DMS 273 treated with DMSO at 0.1 percent for 48 hours (cell line): ENCODE results near the gene ADAMTS2.

ENCODE experiments used
- DNase-seq: peaks from one replicate; lab custom pipeline; 2025; lab: John Stamatoyannopoulos, UW

ADAMTS2 gene

DNA sequence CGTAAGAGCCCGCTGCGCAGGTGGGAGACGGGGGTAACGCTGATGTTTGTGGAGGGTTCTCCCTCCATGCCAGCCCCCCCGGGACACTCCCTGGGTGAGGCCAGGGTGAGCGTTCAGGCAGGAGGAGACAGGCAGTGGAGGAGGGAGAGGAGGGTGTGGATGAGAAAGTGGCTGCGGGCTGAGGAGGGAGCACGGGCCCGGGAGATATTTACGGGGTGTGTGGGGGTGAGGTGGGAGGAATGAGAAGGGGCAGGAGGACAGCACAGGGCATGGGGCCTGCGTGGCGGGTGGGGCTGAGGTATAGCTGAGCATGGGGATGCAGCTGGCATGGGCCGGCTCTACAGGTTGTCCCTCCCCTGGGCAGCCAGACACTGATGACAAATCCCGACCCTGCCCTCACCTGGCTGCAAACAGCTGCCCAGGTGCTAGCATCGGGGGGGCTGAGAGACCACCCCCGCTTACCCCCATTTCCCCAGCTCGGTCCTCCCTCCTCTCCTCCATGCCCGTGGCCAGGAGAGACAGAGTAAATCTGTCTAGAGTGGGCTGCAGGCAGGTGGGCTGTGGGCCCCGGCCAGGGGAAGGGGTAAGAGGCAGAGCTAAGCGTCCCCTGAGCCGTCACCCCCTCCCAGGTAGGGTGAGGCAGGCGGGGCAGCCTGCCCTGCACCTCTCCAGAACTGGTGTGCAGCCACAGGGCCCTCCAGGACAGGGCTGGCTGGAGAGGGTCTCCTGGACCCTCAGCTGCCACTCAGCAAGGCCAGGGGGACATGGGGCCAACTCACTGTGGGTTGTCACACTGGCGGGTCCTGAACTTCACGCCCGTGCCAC lies 205.9 kb downstream of the ADAMTS2 start:
- no peak for DNase-seq

DNA sequence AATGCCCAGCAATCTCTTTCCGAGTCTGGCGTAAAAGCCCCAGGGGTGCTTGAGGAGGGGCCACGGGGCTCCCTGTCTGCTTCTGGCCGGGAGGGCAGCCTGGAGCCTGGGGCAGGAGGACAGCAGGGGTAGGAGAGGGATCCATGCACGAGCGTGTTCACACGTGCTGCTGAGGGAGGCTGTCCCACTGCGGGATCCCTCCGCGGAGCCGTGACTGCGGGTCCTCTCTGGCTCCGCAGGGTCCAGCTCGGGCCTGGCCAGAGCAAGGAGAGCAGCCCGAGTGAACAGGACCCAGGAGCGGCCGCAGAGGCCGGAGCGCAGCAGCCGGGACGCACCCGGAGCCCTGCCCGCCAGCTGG lies 206.7 kb downstream of the ADAMTS2 start:
- no peak for DNase-seq

DNA sequence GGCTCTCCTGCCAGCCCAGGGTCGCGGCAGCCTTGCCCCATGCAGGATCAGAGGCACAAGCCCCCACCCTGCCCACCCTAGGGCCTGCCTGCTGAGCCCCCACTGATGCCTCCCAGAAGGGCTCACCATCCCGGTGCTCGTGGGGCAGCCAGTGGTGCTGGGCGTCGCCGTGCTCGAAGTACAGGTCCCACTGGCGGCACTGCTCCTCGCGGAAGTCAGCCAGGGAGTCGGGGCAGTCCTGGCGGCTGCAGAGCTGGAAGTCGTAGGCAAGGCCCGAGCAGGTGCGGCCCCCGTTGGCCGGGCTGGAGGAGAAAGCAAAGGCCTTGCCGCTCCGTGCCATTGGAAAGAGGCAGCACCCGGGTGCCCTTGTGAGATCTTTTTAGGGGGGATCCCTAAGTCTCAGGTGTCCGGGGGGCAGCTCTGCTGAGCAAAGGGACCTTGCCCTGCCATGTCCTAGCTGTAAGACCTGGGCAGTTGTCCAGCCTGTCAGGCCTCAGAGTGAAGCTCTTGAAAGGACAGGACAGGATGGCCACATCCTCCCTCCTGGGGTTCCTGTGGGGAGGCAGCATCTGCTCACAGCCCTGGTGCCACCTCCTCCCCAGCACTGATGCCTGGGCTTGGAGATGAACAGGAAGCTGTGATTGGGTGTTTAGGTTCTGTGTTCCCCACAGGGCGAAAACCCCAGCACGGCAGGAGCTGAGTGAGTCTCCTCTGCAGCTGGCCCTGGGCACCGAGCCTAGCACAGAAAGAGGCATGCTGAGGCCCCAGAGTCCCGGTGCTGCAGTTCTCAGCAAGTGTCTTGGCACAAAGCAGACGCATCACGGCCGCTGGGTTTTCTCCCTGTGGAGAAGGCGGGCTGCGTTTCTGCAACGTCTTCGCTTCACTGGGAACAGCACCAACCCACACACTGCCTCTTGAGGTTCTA lies 207.4 kb downstream of the ADAMTS2 start:
- no peak for DNase-seq

DNA sequence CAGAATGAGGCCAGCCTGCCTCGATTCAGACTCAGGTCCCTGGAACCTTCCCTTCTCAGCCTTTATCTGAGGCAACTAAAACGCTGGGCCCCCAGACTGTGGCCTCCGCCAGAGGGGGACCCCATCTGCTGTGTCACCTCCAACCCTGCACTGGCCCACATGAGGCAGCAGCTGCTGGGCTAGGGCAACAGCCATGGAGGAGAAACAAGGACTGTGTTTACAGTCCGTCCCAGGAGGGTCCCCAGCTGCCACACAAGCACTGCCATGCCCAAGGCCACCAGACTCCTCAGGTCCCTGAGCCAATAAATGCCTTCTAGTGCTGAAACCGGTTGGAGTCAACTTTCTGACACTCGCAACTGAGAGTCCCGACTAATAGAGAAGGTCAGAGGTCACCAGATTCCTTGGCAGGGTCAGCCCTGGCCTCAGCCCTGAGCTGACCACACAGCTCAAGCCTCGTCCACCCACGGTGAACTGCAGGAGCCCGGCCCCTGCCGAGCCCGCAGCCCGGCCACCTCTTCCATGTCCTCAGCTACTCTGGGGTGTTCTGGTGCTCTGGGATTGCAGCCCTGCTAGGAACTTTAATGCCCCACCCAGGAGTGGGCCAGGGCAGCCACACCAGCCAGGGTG lies 208.1 kb downstream of the ADAMTS2 start:
- DNase-seq = no peak

DNA sequence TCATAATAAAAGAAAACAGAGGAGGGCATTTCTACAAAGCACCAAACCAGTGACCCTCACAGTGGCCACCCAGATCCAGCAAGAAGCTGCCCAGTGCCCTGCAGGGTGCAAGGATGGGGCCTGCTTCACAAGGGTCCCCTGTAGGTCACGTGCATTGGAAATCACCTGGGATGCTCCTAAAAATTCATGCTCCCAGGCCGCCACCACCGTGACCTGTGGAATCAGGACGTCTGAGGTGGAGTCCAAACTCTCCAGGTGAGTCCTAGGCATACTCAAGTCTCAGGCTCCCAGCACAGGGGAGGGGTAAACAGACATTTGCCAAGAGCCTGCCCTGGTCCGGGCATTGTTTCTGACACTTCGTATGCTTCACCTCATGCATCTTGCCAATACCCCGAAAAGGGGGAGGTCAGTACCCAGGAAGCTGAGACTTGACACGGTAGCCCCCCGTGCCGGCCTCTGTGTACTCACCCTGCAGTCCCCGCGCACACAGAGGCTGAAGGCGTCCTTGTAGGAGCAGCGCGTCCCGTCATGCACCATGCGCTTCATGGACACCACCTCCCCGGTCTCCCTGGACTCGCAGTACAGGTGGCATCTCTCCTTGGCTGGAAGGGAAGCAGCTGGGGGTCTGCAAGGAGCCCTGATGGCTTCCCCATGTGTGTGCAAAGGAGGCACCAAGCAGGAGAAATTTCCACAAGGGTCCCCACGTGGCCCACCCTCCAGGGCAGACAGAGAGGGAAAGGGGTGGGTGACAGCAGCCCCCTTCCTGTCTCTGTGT lies 209.6 kb downstream of the ADAMTS2 start:
- DNase-seq = no peak

DNA sequence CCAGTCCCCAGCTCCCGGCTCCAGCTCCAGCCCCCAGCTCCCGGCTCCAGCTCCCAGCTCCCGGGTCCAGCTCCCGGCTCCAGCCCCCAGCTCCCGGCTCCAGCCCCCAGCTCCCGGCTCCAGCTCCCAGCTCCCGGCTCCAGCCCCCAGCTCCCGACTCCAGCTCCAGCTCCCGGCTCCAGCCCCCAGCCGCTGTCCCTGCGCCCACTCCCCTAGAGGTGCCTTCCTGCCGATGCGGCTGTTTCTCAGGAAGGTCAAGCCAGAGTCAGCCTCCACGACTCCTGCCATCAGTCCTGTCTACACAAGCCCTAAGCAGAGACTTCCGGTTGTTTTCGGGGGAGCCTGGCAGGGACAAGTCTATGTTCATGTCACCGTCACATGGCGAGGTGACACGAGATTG lies 210.3 kb downstream of the ADAMTS2 start:
- no peak for DNase-seq

DNA sequence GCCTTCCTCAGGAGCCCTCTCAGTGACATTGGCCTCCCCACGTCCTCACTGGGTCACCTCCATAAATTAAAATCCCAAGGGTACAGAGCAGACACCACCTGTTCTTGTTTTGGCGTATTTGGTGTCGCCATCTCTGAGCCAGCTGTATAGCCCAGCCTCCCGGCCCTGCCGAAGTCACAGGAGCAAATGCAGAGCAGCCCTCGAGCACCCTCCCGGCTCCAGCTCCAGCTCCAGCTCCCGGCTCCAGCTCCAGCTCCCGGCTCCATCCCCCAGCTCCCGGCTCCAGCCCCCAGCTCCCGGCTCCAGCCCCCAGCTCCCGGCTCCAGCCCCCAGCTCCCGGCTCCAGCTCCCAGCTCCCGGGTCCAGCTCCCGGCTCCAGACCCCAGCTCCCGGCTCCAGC lies 210.8 kb downstream of the ADAMTS2 start:
- DNase-seq = no peak

DNA sequence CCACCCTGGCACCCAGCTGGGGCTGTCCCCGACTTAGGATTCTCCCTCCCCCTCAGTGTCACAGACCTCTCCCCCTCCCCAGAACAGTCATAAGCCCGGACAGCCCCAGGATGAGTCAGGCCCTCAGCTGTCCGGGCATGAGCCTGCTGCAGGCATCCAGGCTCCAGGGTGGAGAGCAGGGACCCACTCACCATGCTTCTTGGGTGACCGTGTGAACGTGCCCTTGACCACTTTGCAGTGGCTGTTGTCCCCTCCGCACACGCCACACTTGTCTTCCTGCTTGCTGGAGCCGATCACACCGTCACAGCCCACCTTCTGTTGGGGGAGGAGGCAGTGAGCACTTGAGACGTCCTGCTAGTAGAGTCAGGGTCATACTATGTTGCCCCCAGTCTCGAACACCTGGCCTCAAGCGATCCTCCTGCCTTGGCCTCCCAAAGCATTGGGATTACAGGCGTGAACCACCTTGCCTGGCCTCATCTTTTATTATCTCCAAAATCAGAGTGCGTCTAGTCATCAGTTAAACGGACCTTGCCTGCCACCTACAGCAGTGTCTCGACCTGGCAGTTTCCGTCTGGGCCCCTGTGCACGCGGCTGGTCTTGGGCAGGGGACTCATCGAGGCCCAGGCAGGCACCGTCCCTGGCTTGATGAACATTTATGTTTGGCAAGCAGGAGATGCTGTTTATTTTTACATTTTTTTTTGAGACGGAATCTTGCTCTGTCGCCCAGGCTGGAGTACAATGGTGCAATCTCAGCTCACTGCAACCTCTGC lies 212.5 kb downstream of the ADAMTS2 start:
- DNase-seq = no peak

DNA sequence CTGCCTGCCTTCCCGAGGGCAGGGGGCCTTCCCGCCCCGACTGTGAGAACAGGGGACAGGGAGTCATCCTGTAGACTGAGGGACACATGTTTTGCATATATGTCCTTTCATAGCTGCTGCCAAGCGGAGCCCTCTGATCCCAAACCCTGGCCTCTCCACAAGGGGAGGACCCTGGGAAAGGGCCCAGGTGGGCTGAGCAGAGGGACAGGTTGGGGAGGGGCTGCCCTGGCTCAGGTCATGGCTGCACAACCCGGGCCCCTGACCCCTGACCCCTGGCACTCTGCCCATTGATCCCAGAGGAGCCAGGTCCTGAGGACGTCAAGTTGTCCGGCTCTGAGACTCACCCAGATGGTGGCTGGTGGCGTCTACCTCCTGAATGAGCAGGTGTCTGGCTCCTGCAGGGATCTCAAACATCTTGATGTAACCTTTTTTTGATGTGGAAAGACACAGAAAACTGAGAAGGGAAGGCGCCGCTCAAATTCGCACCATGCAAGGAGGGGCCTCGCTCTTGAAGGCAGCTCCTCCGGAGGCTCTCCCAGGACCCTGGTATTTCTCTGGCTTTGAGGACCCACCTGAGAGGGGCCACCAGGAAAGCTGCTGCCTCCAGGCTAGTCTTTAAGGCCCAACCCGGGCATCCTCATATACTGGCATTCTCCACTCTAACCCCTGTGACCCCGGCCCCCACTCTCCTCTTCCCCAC lies 213.2 kb downstream of the ADAMTS2 start:
- DNase-seq = no peak

DNA sequence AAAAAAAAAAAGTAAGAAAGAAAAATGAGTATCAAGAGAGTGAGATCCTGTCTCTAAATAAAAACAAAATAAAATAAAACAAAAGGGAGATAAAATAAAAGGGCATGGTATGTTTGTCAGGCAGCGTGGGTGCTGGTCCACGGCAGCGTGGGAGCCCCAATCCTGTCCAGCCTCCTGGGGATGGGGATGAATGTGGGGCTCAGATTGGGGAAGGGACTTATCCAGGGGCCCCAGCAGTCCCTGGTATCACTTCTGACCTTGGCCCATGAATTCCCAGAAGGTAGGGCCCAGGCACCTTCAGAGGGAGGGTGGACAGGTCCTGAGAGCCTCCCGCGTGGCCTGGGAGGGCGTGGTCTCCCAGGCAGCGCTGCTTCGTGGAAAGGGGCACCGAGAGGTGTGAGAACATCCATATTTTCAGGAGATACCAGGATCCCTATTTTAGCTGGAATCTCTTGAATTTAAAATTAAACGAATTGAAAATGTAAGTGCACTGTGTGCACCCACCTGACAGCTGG lies 213.9 kb downstream of the ADAMTS2 start:
- no peak for DNase-seq

DNA sequence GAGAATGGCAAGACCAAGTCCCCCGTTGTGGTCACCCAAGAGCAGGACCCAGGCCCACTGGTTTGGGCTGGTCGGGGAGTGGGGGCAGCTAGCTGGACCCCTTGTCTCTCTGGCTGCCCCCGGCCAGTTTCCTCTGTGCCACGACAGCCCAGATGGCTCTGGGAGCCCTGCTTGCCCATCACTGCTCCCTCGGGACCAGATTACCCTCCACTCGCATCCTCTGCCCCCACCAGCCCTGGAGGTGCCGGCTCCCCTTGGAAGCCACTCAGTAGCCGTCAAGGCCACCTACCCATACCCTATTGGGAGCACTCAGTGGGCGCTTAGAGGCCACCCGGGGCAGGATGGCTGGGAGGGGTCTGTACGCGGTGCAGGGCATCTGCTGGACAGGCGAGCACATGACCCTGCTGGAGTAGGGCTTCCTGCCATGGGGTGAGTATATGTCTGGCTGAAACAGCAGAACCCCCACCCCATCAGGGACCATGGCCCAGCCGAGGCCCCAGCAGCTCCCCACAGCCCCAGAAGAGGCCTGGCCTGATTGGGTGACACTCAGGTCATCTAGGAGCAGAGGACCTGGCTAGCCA lies 215.1 kb downstream of the ADAMTS2 start:
- DNase-seq = no peak

DNA sequence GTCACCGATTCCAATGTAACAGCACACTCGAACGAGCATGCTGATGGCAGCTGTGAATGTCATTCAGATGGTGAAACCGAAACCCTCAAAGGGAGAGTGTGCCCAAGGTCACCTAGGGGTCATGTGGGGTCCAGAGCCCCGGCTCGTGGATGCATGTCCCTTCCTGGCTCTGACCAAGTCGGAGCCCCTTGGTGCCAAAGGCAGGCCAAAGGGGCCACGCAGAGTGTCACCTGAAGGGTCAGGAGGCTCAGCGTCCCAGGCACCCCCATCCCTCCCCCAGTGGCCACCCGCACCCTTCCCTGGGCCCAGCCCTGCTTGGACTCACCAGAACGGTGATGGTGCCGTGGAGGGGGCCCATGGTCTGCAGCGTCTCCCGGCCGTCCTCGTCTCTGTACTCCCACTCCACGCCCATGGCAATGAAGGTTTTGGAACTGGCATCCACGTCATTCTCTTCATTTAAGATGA lies 215.6 kb downstream of the ADAMTS2 start:
- DNase-seq = no peak

DNA sequence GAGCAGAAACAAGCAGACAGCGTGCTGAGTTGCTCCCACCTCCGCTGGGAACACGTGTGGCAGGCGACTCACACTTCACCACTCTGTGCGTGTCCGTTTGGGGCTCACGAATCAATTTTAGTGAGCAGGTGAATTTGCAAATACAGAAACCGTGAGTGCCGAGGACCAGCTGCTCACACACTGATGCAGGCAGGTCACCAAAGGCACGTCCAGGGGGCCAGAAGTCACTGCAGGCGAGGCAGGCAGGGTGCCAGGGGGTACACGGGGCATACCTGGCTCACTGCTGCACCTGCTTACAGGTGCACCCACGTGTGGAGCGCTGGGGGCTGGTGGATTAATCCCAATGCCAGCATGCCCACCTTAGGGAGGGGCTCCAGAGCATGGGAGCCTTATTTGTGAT lies 216.3 kb downstream of the ADAMTS2 start:
- DNase-seq = no peak

DNA sequence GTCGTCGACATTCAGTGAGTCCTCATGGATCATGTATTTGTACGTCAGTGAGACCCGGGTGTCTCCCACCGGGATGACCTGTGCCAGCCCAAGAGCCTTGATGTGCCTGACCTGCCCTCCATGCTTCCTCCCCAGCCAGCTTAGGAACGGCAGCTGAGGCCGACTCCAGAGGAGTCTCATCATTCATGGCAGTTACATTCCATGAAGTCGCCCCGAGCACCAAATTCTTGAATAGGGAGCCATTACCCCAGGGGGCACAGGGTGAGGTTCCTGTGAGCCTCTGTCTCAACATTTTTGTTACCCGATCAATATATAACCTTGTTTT lies 217.3 kb downstream of the ADAMTS2 start:
- no peak for DNase-seq

DNA sequence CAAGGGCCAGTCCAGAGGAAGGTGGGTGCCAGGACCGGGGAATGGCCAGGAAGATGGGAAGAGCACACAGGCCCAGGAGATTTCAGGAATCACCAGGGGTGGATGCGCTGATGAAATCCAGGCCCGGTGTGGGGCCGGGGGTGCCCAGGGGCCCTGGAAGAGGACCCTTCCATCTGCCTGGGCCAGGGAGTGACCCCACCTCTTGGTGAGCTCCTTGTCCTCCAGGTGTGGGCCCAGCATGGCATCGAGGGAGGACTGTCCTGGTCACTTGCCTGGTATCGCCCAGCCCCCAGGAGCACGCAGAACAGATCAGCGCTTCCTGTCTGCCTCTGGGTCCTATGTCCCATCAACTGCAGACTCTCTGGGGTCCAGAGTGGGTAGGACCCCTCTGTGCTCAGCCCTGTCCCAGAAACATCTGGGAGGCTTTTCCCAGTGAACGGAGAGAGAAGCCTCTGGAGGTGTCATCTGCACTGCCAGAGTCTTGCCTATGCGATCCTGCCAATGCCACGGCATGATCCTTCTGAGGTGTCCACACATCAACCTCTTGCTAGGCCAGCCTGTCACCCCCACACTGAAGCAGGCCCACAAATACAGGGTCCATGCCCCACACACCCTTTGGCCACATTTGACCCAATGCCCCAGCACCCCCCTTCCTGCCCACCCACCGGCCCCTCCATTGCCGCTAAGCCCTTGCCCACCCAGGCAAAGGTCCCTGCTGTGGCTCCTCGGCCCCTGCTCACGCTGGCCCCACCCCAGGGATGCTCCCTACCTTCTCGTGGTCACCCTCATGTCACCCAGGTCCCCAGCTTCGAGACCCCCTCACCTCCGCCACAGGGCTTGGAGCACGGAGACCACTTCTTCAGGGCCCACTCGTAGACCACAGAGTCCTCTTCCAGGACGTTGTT lies 217.9 kb downstream of the ADAMTS2 start:
- DNase-seq = no peak

DNA sequence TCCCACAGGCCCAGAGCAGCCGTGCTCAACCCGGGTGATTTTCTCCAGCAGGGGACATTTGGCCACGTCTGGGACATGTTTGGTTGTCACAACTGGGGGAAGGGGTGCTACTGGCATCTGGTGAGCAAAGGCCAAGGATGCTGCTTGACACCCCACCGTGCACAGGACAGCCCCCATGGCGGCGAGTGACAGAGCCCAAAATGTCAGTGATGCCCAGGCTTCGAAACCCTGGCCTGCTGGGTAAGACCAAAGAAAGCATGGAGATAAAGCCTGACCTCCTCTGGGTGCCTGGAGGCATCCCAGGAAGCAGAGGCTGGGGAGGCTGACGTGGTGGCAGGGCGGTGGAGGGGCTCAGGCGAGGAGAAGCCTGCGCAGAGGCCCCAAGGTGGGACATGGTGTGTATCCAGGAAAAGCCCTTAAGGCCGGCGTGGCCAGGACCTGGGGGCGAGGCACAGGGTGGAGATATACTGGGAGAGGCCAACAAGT lies 218.7 kb downstream of the ADAMTS2 start:
- DNase-seq = no peak

DNA sequence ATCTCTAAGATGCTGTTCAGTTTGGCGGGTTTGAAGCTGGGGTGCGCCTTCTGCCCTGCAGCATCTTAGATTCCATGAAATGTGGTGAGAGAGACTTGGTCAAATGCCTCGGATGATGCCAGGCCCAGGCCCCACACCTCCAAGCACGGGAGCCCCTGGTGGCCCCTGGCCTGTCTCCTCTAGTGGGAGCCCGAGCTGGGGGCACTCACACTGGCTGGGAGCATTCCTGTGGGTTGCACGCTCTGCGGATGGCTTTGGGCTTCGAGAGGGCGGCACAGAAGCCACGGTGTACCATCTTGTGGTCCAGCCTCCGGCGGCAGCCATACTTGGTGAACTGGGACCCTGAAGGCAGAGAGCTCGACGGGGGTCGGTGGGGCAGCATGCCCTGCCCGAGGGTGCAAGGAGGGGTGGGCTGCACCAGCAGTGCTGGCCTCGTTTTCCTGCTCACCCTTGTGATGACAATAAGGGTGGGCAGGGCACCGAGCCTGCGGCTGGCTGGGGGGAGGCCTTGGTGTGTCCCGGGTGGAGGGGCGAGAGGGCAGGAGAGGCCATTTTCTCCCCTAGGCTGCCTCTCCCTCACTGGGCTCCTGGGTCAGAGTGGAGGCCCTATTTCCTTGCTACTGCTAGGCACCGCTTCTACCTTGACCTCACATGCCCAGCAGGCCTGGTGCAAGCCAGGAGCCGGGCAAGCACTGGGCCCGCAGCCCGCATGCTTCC lies 219.3 kb downstream of the ADAMTS2 start:
- DNase-seq = no peak
